Thoracic aorta (tissue), 2 donors: Measurements from ENCODE around the gene FIBCD1. TPM values are rescaled to one million over a fixed set of nuclear protein-coding genes. Genes with fewer than 3 reads are reported as not detected.

ENCODE experiments used
- ATAC-seq: fragments of 150-250 bp; one replicate; pipeline ENCODE4 v1.8.0; 2017; ENCODE audit warnings: low read depth; ENCODE audit not compliant: insufficient number of reproducible peaks, low FRiP score
- DNase-seq: peaks from one replicate; pipeline ENCODE4 v3.0.0-alpha.2; 2020; ENCODE audit warnings: low spot score
- H3K27ac ChIP-seq, 2 donors: fragments of 200-600 bp; sonication (generic); 1 replicate in 1 of 2; 2 replicates in 1 of 2; pipeline ENCODE4 v1.5.1; 2016; ENCODE audit warnings: mild to moderate bottlenecking in 2 of 2, moderate library complexity in 2 of 2
- H3K27me3 ChIP-seq: fragments of 200-600 bp; sonication (generic); replicated peaks from 2 replicates; pipeline ENCODE4 v1.6.0; 2016; ENCODE audit warnings: mild to moderate bottlenecking; ENCODE audit not compliant: insufficient read depth
- H3K36me3 ChIP-seq: fragments of 200-600 bp; sonication (generic); one replicate; pipeline ENCODE4 v1.5.1; 2016
- H3K4me1 ChIP-seq, 2 donors: fragments of 200-600 bp; sonication (generic); 1 replicate in 1 of 2; 2 replicates in 1 of 2; pipeline versions ENCODE4 v1.5.1 to v1.6.0; 2016; ENCODE audit warnings: low read depth in 2 of 2, mild to moderate bottlenecking in 1 of 2; ENCODE audit not compliant: control insufficient read depth in 1 of 2
- H3K4me3 ChIP-seq: fragments of 200-600 bp; sonication (generic); 2 replicates; pipeline ENCODE4 v1.5.1; 2016; ENCODE audit warnings: mild to moderate bottlenecking
- H3K9me3 ChIP-seq: fragments of 200-600 bp; sonication (generic); 2 replicates; pipeline ENCODE4 v1.5.1; 2016
- CTCF ChIP-seq: fragments of 200-600 bp; sonication (generic); IDR thresholded peaks from one replicate; pipeline ENCODE4 v1.5.1; 2019; ENCODE audit warnings: antibody characterized with exemption
- total RNA-seq, 2 donors: library from RNA; depleted of rRNA; stranded (reverse); fragments of >200 nt; gene quantifications; one replicate each; pipeline versions ENCODE4 v1.1.0 to v1.2.3, GENCODE V29; 2016

The FIBCD1 gene
- total RNA-seq, 2 donors from 2014 or later = not detected

GRCh38 chr9:130986356-130986965, 47.4 kb upstream of the FIBCD1 start:
- Histone ChIP-seq H3K36me3 (no peaks in the 10 kb centered on the region), H3K27ac (no peak overlapping the region), H3K4me1 (no peaks in the 10 kb centered on the region), H3K4me3 (no peak overlapping the region), H3K27me3 (no peaks in the 10 kb centered on the region), H3K9me3 (no peaks in the 10 kb centered on the region)
- no peak for TF ChIP-seq CTCF
- DNase-seq = no peak
- no peak for ATAC-seq

GRCh38 chr9:130985606-130986162, 46.6 kb upstream of the FIBCD1 start:
- H3K27me3 ChIP-seq = no peaks in the 10 kb centered on the region
- H3K4me1 ChIP-seq = no peaks in the 10 kb centered on the region
- H3K36me3 ChIP-seq = no peaks in the 10 kb centered on the region
- no peak overlapping the region for H3K4me3 ChIP-seq
- DNase-seq (no peak), ATAC-seq (no peak)
- no peaks in the 10 kb centered on the region for H3K9me3 ChIP-seq
- TF ChIP-seq CTCF = no peak
- H3K27ac ChIP-seq = no peak overlapping the region

- DNase-seq (no peak), ATAC-seq (no peak)
- H3K36me3 ChIP-seq = no peaks in the 10 kb centered on the region
- no peak overlapping the region for H3K27ac ChIP-seq
- H3K4me3 ChIP-seq = no peak overlapping the region
- no peaks in the 10 kb centered on the region for H3K9me3 ChIP-seq
- H3K4me1 ChIP-seq = no peaks in the 10 kb centered on the region
- no peak for TF ChIP-seq CTCF
- no peaks in the 10 kb centered on the region for H3K27me3 ChIP-seq
Measured at GRCh38 chr9:130985029-130985428, 46.0 kb upstream of the FIBCD1 start.

- Histone ChIP-seq H3K36me3 (no peaks in the 10 kb centered on the region), H3K4me3 (no peak overlapping the region), H3K27me3 (no peaks in the 10 kb centered on the region), H3K27ac (no peak overlapping the region), H3K4me1 (no peaks in the 10 kb centered on the region), H3K9me3 (no peaks in the 10 kb centered on the region)
- DNase-seq = no peak
- TF ChIP-seq CTCF = no peak
- ATAC-seq = no peak
Measured at GRCh38 chr9:130984521-130984920, 45.5 kb upstream of the FIBCD1 start.

GRCh38 chr9:130983970-130984369, 44.9 kb upstream of the FIBCD1 start:
- Histone ChIP-seq H3K36me3 (no peaks in the 10 kb centered on the region), H3K9me3 (no peaks in the 10 kb centered on the region), H3K4me1 (no peaks in the 10 kb centered on the region), H3K27ac (no peak overlapping the region), H3K4me3 (no peak overlapping the region), H3K27me3 (no peaks in the 10 kb centered on the region)
- TF ChIP-seq CTCF = no peak
- no peak for DNase-seq
- no peak for ATAC-seq
